NCI-H1105 (cell line): Measurements from ENCODE around the gene PCSK2.
"Not testable (repeated sequence)": the region's sequence is repeated elsewhere in the genome, so short reads cannot be mapped to it uniquely, and the experiment has no call there.

Source experiments
- DNase-seq: peaks from one replicate; lab custom pipeline; 2025; lab: John Stamatoyannopoulos, UW

The PCSK2 gene

DNA sequence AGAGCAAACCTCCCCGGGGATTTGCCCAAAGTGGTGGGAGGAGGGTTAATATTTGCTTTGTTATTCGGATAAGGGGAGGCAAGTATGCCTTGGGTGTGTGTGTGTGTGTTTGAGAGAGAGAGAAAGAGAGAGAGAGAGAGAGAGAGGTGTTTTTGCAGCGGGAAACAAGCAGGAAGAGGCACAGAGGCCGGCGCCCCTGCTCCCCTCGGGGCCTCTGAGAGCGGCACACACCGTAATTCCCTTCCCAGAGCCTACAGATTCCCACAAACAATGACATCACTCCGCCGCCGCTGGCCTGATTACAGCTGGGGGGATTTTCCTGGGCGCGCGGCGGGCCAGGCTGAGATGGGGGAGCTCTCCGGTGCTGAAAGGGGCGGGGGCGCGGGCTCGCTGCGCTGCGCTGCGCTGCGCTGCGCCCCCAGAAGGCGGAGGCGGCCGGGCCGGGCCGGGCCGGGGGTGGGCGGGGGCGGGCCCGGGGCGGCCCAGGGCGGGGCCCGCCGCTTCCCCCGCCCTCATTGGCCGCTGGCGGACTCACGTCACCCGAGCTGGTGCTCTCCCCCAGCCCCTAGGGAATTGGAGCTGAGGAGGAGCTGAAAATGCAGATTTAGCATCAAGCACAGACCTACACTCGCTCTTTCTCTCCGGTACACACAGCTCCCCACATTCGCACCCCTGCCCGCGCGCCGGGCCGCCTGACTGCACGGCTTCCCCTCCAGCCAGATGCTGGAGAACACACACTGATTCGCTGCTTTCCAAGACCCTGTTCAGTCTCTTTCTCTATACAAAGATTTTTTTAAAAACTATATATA, at the start of gene PCSK2:
PCSK2 (plus strand) TSS at position 631 of the 809 bp plus-strand sequence. CDS start 266 bp downstream, outside the sequence.
- peak; percentile 96 for DNase-seq

DNA sequence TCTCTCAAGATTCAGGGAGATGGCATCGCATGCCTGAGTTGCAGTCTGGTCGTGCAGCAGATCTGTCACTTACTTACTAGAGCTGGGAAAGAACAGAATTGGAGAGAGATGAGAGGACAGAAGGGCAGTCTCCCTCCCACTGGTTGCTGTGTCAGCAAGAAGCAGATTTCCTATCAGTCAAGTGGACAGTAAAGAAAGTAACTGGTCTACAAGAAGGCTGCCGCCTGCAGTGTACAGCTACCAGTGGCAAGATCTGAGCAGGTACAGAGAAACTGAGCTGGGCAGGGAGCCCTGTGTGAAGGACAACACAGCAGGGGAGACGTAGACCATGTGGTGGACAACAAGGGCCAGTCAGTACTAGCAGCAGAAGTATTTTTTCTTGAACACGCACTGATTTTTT, 49.5 kb upstream of the PCSK2 start:
- DNase-seq, result no peak

DNA sequence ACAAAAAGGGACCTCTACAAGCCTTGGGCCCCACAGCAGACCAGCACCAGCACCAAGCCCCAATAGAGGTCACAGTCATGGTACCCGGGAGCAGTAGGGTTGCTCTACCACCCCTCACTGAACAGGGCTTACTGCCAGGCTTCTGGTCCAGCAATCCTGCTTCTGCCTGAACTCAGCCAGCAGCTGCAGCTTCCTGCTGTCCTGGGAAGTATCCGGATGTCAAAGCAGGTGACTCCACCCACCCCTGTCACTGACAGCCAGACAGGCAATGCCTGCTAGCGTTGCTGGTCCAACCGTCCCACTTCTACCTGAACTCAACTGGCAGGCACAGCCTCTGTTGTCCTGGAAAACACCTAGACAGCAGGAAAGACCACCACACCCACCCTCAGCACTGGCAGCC, 47.0 kb upstream of the PCSK2 start:
- DNase-seq, result no peak

- DNase-seq, result no peak
Observed at GRCh38 chr20:17189976-17190695, 36.7 kb upstream of the PCSK2 start.

DNA sequence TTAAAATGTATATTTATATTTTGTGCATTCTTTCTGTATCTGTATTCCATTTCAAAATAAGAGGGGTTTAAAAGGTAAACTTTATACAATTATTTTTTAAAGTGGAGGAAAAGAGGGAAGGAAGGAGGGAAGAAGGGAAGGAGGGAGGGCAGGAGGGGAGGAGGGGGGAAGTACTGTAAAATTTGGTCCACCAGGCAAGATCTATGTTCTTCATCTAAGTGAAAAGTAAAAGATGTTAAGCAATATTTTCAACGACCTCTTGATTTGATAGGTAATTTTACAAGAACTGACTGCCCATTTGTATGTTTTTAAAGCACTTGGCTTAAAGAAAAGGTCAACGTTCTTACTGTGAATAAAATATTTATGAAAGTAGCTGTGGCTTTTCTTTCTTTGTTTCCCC, 29.8 kb upstream of the PCSK2 start:
- DNase-seq, result no peak

GRCh38 chr20:17202030-17202429, 24.8 kb upstream of the PCSK2 start:
- DNase-seq, result no peak

DNA sequence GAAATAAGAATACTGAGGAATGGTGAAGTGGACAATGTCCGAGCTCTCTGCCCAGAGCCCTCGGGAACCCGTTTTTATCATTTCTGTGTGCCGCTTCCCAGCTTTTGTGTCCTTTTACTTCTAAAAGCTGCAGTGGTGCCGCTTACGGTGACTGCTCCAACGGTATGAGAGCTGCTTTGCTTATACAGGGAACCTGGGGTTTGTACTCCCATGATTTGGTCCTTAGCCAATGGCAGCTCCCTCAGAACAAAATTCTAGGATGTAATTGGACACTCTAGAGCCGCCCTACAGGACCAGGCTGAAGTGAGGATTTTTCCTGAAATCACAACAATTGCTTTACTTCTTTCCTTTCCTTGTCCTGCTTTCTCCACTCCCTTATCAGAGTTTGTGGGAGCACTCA, 24.2 kb upstream of the PCSK2 start:
- DNase-seq, result no peak

- DNase-seq, result no peak
Observed at GRCh38 chr20:17205084-17205813, 21.6 kb upstream of the PCSK2 start.

DNA sequence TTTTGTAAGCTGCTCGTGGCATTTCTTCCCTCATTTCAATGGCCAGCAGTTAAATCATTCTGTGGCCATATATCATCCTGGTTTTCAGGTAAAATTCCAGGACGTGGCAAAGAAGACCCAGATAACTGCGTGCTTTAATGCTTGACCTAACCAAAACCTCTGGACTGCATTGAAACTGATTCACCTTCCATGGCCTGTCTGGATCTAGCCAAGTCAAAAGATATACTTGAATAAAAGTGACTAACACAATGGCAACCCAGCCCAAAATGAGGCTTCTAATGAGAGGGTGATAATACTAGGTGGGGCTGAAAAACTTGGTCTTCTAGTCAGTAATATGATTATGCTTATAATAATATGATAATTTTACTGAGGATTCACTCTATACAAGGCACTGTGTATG, 16.5 kb upstream of the PCSK2 start:
- DNase-seq, result no peak

- no peak for DNase-seq
Observed at GRCh38 chr20:17210983-17211382, 15.9 kb upstream of the PCSK2 start.

GRCh38 chr20:17215167-17215566, 11.7 kb upstream of the PCSK2 start:
- DNase-seq, result no peak

DNA sequence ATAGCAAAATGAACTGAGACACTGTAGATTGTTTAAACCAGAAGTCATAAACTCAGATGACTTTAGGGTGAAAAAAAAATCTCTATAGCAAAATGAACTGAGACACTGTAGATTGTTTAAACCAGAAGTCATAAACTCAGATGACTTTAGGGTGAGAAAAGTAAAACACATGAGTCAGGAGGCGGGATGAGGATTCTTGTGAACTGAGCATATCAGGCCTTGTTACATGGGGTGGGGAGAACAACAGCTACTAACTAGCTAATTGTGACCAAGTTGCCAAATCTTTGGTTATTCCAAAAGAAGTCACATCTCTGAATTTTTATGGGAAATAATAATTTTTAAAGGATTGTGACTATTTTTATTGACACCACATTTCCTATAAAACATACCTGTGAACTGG, 7.0 kb upstream of the PCSK2 start:
- DNase-seq, result not testable (repeated sequence)

- no peak for DNase-seq
Observed at GRCh38 chr20:17223553-17223952, 3.3 kb upstream of the PCSK2 start.

GRCh38 chr20:17225851-17226409, 910 bp upstream of the PCSK2 start:
- peak; percentile 43 for DNase-seq

GRCh38 chr20:17227219-17227575, 357 bp downstream of the PCSK2 start:
- DNase-seq, result peak; percentile 18

DNA sequence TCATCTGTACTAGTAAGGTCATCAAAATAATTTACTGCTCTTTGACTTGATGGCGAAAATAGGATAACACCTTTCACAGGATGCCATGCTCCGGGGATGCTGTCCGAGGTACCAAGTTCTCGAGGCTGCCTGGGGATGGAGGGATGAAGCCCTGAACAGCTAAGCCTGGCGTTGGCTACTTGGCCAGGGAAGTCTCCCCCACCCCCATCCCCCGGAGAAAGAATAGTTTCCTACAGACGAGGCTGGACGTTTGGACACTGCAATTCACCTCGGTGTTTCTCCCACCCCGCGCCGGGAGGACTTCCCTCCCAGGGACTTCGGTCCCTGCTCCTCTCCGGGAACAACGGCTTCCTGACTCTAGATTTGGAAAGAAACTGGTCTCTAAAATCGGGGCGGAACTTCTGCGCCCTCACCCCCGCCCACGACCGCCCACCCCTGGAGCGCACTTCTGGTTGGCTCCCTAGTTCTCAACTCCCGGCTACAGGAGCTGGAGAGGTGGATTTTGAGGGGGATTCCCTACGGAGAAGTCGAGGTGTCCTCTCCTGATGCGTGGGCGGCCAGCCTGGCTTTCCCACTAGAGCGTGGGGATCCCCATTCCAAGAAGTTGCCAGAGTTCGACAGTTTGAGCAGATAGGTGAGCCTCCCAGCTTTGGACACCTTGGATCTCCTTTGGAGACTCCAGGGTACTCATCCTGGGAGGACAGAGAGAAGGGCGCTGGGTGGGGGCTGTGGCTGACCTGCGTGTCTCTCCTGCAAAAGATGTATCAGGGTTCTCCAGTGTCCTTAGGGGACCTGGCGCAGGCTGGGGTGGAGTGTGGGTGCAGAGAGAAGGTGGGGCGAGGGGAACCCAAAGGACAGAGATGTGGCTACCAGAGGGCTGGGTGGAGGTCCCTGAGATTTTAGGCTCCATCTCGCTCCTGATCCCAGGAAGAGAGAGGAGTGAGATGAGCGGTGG, 1.1 kb downstream of the PCSK2 start:
- peak; percentile 53 for DNase-seq

GRCh38 chr20:17228624-17229061, 1.8 kb downstream of the PCSK2 start:
- DNase-seq, result peak; percentile 64

GRCh38 chr20:17229256-17229655, 2.4 kb downstream of the PCSK2 start:
- DNase-seq, result no peak

DNA sequence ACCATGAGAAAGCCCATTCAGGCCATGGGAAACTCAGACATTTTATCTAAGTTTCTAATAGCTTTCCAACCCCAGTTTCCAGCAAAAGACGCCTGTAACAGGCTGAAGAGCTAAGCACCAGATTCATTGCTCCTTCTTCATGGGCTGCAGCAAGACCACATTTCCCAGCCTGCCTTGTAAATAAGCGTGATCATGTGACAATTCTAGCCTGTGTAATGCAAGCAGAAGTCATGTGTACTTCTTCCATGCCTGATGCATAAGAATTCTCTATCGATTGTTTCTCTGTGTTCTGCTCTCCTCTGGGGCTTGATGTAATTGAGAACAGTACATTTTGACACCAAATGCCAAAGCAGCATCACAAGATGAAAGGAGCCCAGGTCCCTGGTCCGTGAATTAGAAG, 6.8 kb downstream of the PCSK2 start:
- DNase-seq, result no peak

- no peak for DNase-seq
Observed at GRCh38 chr20:17236766-17237165, 9.9 kb downstream of the PCSK2 start.

DNA sequence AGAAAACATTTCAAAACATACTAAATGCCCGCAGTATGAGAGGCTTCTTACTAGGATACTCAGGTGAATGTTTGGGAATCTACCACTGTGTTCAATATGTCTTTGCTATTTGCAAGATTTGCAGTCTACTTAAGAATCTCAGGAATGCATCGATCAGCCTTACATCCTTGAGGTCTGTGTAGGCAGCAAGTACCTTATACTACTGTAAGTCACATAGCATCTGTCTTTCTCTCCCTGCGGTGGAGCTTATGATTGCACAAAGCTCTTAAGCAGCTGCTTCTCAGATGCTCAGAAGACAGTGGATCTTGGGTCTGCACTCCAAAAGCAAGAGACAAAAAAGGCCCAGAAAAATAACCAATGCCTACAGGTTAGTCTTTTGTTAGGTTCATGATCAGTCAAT, 21.4 kb downstream of the PCSK2 start:
- DNase-seq, result no peak
